GM18909 (cell line): ENCODE data around the gene KDELR1.
"Not testable (repeated sequence)": the region's sequence is repeated elsewhere in the genome, so short reads cannot be mapped to it uniquely, and the experiment has no call there.

Experiments
- ATAC-seq: cut with Tn5 transposase; IDR thresholded peaks from one replicate; pipeline ENCODE4 v1.9.1; 2021; ENCODE audit warnings: mild to moderate bottlenecking; ENCODE audit not compliant: unreplicated experiment, poor library complexity

Gene KDELR1

GRCh38 chr19:48372904-48373303 lies 18.4 kb downstream of the KDELR1 start:
- no peak for ATAC-seq

- not testable (repeated sequence) for ATAC-seq
Observed at GRCh38 chr19:48371771-48372170, 19.6 kb downstream of the KDELR1 start.

GRCh38 chr19:48371367-48371766 lies 20.0 kb downstream of the KDELR1 start:
- no peak for ATAC-seq

GRCh38 chr19:48370955-48371354 lies 20.4 kb downstream of the KDELR1 start:
- ATAC-seq = no peak

- ATAC-seq = no peak
Observed at GRCh38 chr19:48368936-48369335, 22.4 kb downstream of the KDELR1 start.

GRCh38 chr19:48367855-48368254 lies 23.5 kb downstream of the KDELR1 start:
- no peak for ATAC-seq

GRCh38 chr19:48365602-48366001 lies 25.7 kb downstream of the KDELR1 start:
- no peak for ATAC-seq

GRCh38 chr19:48364598-48365348 lies 26.6 kb downstream of the KDELR1 start:
- ATAC-seq = no peak

GRCh38 chr19:48363810-48364597 lies 27.3 kb downstream of the KDELR1 start, which contains the start of the genes SYNGR4 and TMEM143:
SYNGR4 (plus strand) TSS chr19:48364367; CDS start chr19:48365843, 1,476 bp downstream.
TMEM143 (minus strand) TSS chr19:48363940; CDS start chr19:48363920, 20 bp downstream.
- ATAC-seq = peak; percentile 83

GRCh38 chr19:48363500-48363809 lies 27.9 kb downstream of the KDELR1 start:
- peak; percentile 18 for ATAC-seq

- ATAC-seq = peak; percentile 58
Observed at GRCh38 chr19:48362716-48363499, 28.4 kb downstream of the KDELR1 start.

GRCh38 chr19:48361912-48362311 lies 29.4 kb downstream of the KDELR1 start:
- no peak for ATAC-seq

GRCh38 chr19:48359123-48359522 lies 32.2 kb downstream of the KDELR1 start:
- no peak for ATAC-seq

- ATAC-seq = no peak
Observed at GRCh38 chr19:48355365-48355954, 35.9 kb downstream of the KDELR1 start.

- no peak for ATAC-seq
Observed at GRCh38 chr19:48354332-48354992, 36.9 kb downstream of the KDELR1 start.

- ATAC-seq = no peak
Observed at GRCh38 chr19:48353677-48354076, 37.7 kb downstream of the KDELR1 start.

GRCh38 chr19:48351341-48351752 lies 40.0 kb downstream of the KDELR1 start:
- ATAC-seq = no peak

- no peak for ATAC-seq
Observed at GRCh38 chr19:48350856-48351255, 40.5 kb downstream of the KDELR1 start.

GRCh38 chr19:48348737-48349136 lies 42.6 kb downstream of the KDELR1 start:
- ATAC-seq = no peak

GRCh38 chr19:48348045-48348444 lies 43.3 kb downstream of the KDELR1 start:
- ATAC-seq = no peak
